Esophagus muscularis mucosa (tissue), 4 donors: Measurements from ENCODE around the gene SIAE. TPM values are rescaled to one million over a fixed set of nuclear protein-coding genes. Genes with fewer than 3 reads are reported as not detected.
A peak's percentile ranks its signal among the peaks of the same experiment; 100 is the strongest.

Experiments used
- DNase-seq: peaks from one replicate; pipeline ENCODE4 v3.0.0-alpha.2; 2017; ENCODE audit errors: extremely low spot score
- H3K27ac ChIP-seq, 4 donors: fragments of 200-600 bp; sonication (generic); replicated peaks in 1 of 4; 1 replicate in 3 of 4; 2 replicates in 1 of 4; pipeline ENCODE4 v1.5.1; 2016 to 2019; ENCODE audit warnings: mild to moderate bottlenecking in 1 of 4
- H3K27me3 ChIP-seq, 4 donors: fragments of 200-600 bp; sonication (generic); one replicate each; pipeline versions ENCODE4 v1.5.1 to v1.6.0; 2016 to 2019
- H3K36me3 ChIP-seq, 4 donors: fragments of 200-600 bp; sonication (generic); one replicate each; pipeline ENCODE4 v1.5.1; 2016 to 2019
- H3K4me1 ChIP-seq, 4 donors: fragments of 200-600 bp; sonication (generic); one replicate each; pipeline ENCODE4 v1.5.1; 2016 to 2019
- H3K4me3 ChIP-seq, 4 donors: fragments of 200-600 bp; sonication (generic); 1 replicate in 2 of 4; 2 replicates in 2 of 4; pipeline ENCODE4 v1.5.1; 2016 to 2019; ENCODE audit warnings: mild to moderate bottlenecking in 4 of 4, moderate library complexity in 1 of 4
- H3K9me3 ChIP-seq, 4 donors: fragments of 200-600 bp; sonication (generic); 1 replicate in 3 of 4; 2 replicates in 1 of 4; pipeline ENCODE4 v1.5.1; 2016 to 2019
- EP300 ChIP-seq: sonication (generic); formaldehyde crosslinking; IDR thresholded peaks from one replicate; pipeline ENCODE4 v1.6.1; 2017; ENCODE audit warnings: antibody characterized with exemption
- POLR2A ChIP-seq: fragments of 450-650 bp; IDR thresholded peaks from one replicate; pipeline ENCODE4 v1.6.1; 2017; ENCODE audit warnings: antibody characterized with exemption, moderate library complexity, mild to moderate bottlenecking, low read depth
- POLR2AphosphoS5 ChIP-seq, 2 donors: sonication (generic); formaldehyde crosslinking; IDR thresholded peaks; one replicate each; pipeline ENCODE4 v1.6.1; 2017; ENCODE audit warnings: antibody characterized with exemption in 2 of 2
- whole genome bisulfite sequencing: methylation state at CpG from one replicate; pipeline ENCODE4 v1.1.5; 2018; 5-methylcytosine and 5-hydroxymethylcytosine counted together
- intact Hi-C: fragments of 100-400 bp; cut with DNase I; formaldehyde crosslinking; loops from one replicate; pipeline ENCODE4 v1.15.1; 2023
- total RNA-seq, 4 donors: library from RNA; depleted of rRNA; stranded (reverse); fragments of >200 nt; gene quantifications; one replicate each; pipeline versions ENCODE4 v1.1.0 to v1.2.1, GENCODE V29; 2016
- TF ChIP-seq, protein P1 (sequence below), 3 experiments: fragments of 200-600 bp in 2 of 3; fragments of 450-650 bp in 1 of 3; sonication (generic) in 2 of 3; IDR thresholded peaks; one replicate each; pipeline ENCODE4 v1.5.1; 2017 to 2019; ENCODE audit warnings: antibody characterized with exemption in 3 of 3, mild to moderate bottlenecking in 2 of 3, moderate library complexity in 1 of 3

The SIAE gene
- total RNA-seq, 4 donors from 2014 or later = 3.1 to 4.5 (median 3.5) TPM

DNA sequence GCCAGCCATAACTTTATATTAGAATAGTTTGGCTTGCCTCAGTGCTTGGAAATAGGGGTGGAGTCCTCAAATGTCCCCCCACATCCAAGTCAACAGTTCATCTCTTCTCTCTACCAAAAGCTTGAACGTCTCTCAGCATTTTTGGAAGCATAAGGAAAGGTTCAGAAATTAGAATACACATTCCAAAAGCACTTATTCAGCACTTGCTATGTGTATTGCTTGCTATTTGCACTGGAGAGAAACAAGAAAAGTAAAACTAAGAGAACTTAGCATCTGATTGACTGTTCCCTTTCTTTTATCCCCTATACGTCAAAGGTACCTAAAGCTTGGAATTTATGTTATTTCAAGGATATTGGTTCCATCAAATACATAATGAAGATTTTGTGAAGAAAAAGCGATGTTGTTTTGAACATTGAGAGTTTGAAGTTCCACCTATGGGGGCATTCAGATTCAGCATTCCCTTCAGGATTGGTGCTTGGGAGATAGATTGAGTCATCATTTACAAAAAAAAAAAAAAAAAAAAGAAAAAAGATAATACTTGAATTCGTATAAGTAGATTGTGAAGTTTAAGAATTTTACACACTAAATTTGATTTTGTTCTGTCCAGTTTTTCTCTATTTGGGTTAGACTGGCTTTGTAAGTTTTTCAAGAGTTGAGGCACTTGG is 49.5 kb downstream of the SIAE start:
- Histone ChIP-seq H3K36me3 (peaks cover 0 to 42% (median 36%) of the 10 kb centered on the region in 4 donors), H3K27me3 (no peaks in the 10 kb centered on the region), H3K9me3 (no peaks in the 10 kb centered on the region), H3K4me1 (peaks cover 22 to 39% (median 29%) of the 10 kb centered on the region in 4 donors), H3K4me3 (peak overlapping the region; percentile 74 to 98 (median 88)), H3K27ac (peak overlapping the region; percentile 92 to 97 (median 96))
- intact Hi-C loops = no loop called here
- TF ChIP-seq, protein P1, sequence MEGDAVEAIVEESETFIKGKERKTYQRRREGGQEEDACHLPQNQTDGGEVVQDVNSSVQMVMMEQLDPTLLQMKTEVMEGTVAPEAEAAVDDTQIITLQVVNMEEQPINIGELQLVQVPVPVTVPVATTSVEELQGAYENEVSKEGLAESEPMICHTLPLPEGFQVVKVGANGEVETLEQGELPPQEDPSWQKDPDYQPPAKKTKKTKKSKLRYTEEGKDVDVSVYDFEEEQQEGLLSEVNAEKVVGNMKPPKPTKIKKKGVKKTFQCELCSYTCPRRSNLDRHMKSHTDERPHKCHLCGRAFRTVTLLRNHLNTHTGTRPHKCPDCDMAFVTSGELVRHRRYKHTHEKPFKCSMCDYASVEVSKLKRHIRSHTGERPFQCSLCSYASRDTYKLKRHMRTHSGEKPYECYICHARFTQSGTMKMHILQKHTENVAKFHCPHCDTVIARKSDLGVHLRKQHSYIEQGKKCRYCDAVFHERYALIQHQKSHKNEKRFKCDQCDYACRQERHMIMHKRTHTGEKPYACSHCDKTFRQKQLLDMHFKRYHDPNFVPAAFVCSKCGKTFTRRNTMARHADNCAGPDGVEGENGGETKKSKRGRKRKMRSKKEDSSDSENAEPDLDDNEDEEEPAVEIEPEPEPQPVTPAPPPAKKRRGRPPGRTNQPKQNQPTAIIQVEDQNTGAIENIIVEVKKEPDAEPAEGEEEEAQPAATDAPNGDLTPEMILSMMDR (IDR thresholded peaks at IDR 0.05) = no peak
- TF ChIP-seq POLR2A = no peak
- TF ChIP-seq POLR2AphosphoS5 (IDR thresholded peaks at IDR 0.05) = no peak
- TF ChIP-seq EP300 = no peak
- WGBS = 46% methylated on average over 4 of the region's 4 CpGs
- no peak for DNase-seq

DNA sequence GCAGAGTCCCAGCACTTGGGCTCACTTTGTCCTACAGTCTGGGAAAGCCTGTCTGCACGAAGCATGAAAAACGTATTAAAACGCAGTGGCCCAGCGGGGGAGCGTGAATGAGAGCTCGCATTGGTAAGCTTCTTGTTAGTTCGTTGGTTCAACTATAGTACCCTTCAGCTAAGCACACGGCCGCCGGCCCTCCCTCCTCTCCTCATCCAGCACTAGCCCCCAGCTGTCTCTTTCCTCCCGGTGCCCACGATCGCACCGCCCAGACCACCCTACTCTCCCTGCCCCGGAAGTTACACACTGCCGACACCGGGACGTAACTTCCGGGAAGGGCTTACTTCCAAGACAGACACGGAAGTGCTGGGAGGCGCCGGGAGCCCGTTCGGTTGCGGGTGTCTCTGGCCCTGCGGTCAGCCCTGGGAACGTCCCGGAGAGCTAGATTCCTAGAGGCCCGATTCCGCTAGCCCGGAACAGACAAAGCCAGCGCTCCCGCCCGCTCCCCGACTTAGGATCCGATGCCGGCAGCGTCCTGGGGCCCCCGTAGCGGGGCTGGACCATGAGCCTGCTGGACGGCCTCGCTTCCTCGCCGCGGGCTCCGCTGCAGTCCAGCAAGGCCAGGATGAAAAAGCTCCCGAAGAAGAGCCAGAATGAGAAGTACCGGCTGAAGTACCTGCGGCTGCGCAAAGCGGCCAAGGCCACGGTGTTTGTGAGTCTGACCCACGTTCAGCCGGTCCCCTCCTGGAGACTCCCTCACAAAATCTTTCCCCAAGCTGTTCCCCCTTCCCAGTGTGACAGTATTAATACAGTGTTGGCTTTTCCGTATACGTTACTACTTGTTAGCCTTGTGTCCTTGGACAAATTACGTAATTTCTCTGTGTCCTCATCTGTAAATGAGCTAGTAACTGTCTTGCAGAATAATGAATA is 50.7 kb downstream of the SIAE start, which contains the start of gene TBRG1:
Gene TBRG1 (plus strand): TSS at position 334 of the 921 bp plus-strand sequence. CDS start 220 bp downstream, at position 554.
- Histone ChIP-seq H3K27me3 (peaks cover 0 to 5% (median 0%) of the 10 kb centered on the region in 4 donors), H3K36me3 (peaks cover 0 to 31% (median 28%) of the 10 kb centered on the region in 4 donors), H3K27ac (peak within 1 kb of the TSS; percentile 92 to 97 (median 96)), H3K4me1 (peaks cover 22 to 39% (median 29%) of the 10 kb centered on the region in 4 donors), H3K9me3 (no peaks in the 10 kb centered on the region), H3K4me3 (peak within 1 kb of the TSS; percentile 74 to 98 (median 88))
- intact Hi-C loops = no loop called here
- DNase-seq = peak; percentile 98
- TF ChIP-seq EP300 (no peak), POLR2A (peak; percentile 83), POLR2AphosphoS5 (IDR thresholded peaks at IDR 0.05) (peak; percentile 97 to 98)
- TF ChIP-seq, protein P1 (IDR thresholded peaks at IDR 0.05) = no peak
- under 1% methylated on average over 38 of the region's 57 CpGs for WGBS

DNA sequence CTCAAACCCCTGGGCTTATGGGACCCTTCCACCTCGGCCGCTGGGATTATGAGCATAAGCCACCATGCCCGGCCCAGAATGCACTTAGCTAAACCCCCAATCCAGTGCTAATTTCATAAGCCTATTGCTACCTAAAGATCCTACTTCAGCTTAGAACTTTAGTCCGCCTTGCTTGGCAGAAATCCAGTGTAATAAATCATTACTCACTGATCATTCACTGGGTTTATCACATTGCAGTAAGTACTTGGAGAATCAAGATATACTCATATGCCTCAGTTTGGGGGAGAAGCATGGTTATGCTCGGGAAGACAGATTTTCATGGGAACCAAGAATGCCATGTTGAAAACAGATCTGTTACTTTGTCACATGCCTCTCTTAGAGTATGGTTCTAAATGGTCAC is 54.7 kb downstream of the SIAE start:
- no peak overlapping the region for H3K27ac ChIP-seq
- no peak overlapping the region for H3K4me3 ChIP-seq
- no peaks in the 10 kb centered on the region for H3K36me3 ChIP-seq
- intact Hi-C loops = no loop called here
- no peak for DNase-seq
- WGBS = 80% methylated on average over 5 of the region's 5 CpGs
- H3K4me1 ChIP-seq = peaks cover 12 to 15% (median 12%) of the 10 kb centered on the region in 4 donors
- no peaks in the 10 kb centered on the region for H3K9me3 ChIP-seq
- H3K27me3 ChIP-seq = peaks cover 0 to 35% (median 2%) of the 10 kb centered on the region in 4 donors
- no peak for TF ChIP-seq EP300
- no peak for TF ChIP-seq POLR2AphosphoS5 (IDR thresholded peaks at IDR 0.05)

DNA sequence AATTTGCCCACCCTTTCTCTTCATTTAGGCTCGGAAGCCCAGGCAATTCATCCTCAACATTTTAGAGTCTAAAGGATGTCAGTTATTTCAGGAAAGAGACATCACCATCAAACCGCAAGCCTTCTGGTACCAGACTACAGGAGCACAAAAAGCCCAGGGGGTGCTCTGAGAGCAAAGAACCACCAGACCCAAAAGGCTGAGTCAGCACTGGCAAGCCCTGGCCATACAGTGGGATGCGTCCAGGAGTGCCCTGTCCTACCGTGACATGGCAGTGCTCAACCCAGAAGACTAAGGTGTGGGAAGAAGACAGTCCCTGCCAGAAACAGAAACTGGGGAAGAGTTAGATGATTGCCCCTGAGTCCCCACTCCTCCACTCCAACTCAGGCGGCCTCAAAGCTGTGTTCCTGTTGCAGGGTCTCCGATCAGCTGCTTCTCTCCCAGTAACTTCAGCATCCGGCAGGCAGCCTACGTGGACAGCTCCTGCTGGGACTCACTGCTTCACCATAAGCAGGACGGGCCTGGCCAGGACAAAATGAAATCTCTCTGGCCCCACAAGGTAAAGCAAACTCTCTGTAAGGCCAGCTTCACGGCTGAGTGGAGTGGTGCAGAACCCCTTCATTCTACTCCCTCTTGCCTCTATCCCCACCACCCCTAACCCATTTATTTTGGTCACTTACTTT is 60.8 kb downstream of the SIAE start:
- Histone ChIP-seq H3K36me3 (no peaks in the 10 kb centered on the region), H3K27ac (no peak overlapping the region), H3K4me3 (no peak overlapping the region), H3K9me3 (no peaks in the 10 kb centered on the region), H3K4me1 (no peaks in the 10 kb centered on the region), H3K27me3 (peaks cover 0 to 42% (median 2%) of the 10 kb centered on the region in 4 donors)
- TF ChIP-seq, protein P1 (IDR thresholded peaks at IDR 0.05) = no peak
- no peak for TF ChIP-seq EP300
- no peak for TF ChIP-seq POLR2A
- TF ChIP-seq POLR2AphosphoS5 (IDR thresholded peaks at IDR 0.05) = no peak
- no peak for DNase-seq
- intact Hi-C loops = no loop called here
- 61% methylated on average over 10 of the region's 10 CpGs for WGBS
